Transverse colon (tissue), 4 donors: ENCODE measurements around the gene TRH. TPM values are rescaled to one million over a fixed set of nuclear protein-coding genes. Genes with fewer than 3 reads are reported as not detected.

Experiments
- DNase-seq: peaks from one replicate; pipeline ENCODE4 v3.0.0-alpha.2; 2019
- H3K27ac ChIP-seq, 4 donors: fragments of 200-600 bp; sonication (generic); 2 replicates each; pipeline ENCODE4 v1.5.1; 2016 to 2018; ENCODE audit warnings: inconsistent platforms in 4 of 4
- H3K27me3 ChIP-seq: fragments of 200-600 bp; sonication (generic); 2 replicates; pipeline ENCODE4 v1.5.1; 2017; ENCODE audit warnings: inconsistent platforms
- H3K36me3 ChIP-seq, 4 donors: fragments of 200-600 bp; sonication (generic); 2 replicates each; pipeline ENCODE4 v1.5.1; 2017 to 2019; ENCODE audit warnings: inconsistent platforms in 4 of 4
- H3K4me1 ChIP-seq, 4 donors: fragments of 200-600 bp; sonication (generic); 2 replicates each; pipeline ENCODE4 v1.5.1; 2017 to 2020; ENCODE audit warnings: inconsistent platforms in 4 of 4
- H3K4me3 ChIP-seq, 4 donors: fragments of 200-600 bp; sonication (generic); 1 replicate in 1 of 4; 2 replicates in 3 of 4; pipeline versions ENCODE4 v1.5.1 to v1.6.1; 2017 to 2019; ENCODE audit warnings: inconsistent platforms in 4 of 4
- H3K9me3 ChIP-seq, 2 donors: fragments of 200-600 bp; sonication (generic); 2 replicates each; pipeline ENCODE4 v1.5.1; 2017 to 2019; ENCODE audit warnings: inconsistent platforms in 2 of 2
- EP300 ChIP-seq: sonication (generic); formaldehyde crosslinking; IDR thresholded peaks from one replicate; pipeline ENCODE4 v1.6.1; 2017; ENCODE audit warnings: antibody characterized with exemption, low read depth
- POLR2A ChIP-seq: fragments of 450-650 bp; IDR thresholded peaks from one replicate; pipeline ENCODE4 v1.6.1; 2016; ENCODE audit warnings: antibody characterized with exemption, mild to moderate bottlenecking, moderate library complexity
- POLR2AphosphoS5 ChIP-seq, 3 donors: sonication (generic); formaldehyde crosslinking; IDR thresholded peaks; one replicate each; pipeline ENCODE4 v1.6.1; 2016; ENCODE audit warnings: antibody characterized with exemption in 3 of 3
- WGBS, 2 donors: methylation state at CpG; one replicate each; pipeline ENCODE4 v1.1.5; 2018; ENCODE audit warnings: low coverage in 1 of 2; 5-methylcytosine and 5-hydroxymethylcytosine counted together
- in situ Hi-C, 4 donors: fragments of 200-750 bp; cut with MboI; loops; one replicate each; pipeline versions ENCODE4 v1.15.0 to v1.15.1; 2017; ENCODE audit warnings: low sequenced_read_pairs in 3 of 4, low pct_ligation_motif_present in 1 of 4, low pct_unique_long_range_greater_than_20kb in 1 of 4
- intact Hi-C: fragments of 100-400 bp; cut with DNase I; formaldehyde crosslinking; loops from one replicate; pipeline ENCODE4 v1.15.1; 2023; ENCODE audit warnings: low total_unique reads
- total RNA-seq, 4 donors: library from RNA; depleted of rRNA; stranded (reverse); fragments of >200 nt; gene quantifications; one replicate each; pipeline ENCODE4 v1.1.0, GENCODE V29; 2016
- TF ChIP-seq, protein P1 (sequence below), 5 experiments: fragments of 200-600 bp in 3 of 5; fragments of 450-650 bp in 2 of 5; sonication (generic) in 3 of 5; IDR thresholded peaks; 1 replicate in 2 of 5; 2 replicates in 3 of 5; pipeline ENCODE4 v1.5.1; 2016 to 2017; ENCODE audit warnings: antibody characterized with exemption in 5 of 5, inconsistent platforms in 3 of 5, mild to moderate bottlenecking in 2 of 5, moderate library complexity in 1 of 5

Gene TRH
- total RNA-seq, 4 donors from 2014 or later, result not detected

GRCh38 chr3:129971351-129972052, 3.0 kb upstream of the TRH start:
- in situ Hi-C loops (no loop called here), intact Hi-C loops (no loop called here)
- 51 to 54% methylated on average over 2 to 8 of the region's 8 CpGs for WGBS, 2 donors
- no peak overlapping the region for H3K4me3 ChIP-seq
- TF ChIP-seq, protein P1, sequence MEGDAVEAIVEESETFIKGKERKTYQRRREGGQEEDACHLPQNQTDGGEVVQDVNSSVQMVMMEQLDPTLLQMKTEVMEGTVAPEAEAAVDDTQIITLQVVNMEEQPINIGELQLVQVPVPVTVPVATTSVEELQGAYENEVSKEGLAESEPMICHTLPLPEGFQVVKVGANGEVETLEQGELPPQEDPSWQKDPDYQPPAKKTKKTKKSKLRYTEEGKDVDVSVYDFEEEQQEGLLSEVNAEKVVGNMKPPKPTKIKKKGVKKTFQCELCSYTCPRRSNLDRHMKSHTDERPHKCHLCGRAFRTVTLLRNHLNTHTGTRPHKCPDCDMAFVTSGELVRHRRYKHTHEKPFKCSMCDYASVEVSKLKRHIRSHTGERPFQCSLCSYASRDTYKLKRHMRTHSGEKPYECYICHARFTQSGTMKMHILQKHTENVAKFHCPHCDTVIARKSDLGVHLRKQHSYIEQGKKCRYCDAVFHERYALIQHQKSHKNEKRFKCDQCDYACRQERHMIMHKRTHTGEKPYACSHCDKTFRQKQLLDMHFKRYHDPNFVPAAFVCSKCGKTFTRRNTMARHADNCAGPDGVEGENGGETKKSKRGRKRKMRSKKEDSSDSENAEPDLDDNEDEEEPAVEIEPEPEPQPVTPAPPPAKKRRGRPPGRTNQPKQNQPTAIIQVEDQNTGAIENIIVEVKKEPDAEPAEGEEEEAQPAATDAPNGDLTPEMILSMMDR (IDR thresholded peaks at IDR 0.05), result no peak
- TF ChIP-seq EP300 (no peak), POLR2A (no peak), POLR2AphosphoS5 (IDR thresholded peaks at IDR 0.05) (no peak)
- DNase-seq, result no peak
- H3K36me3 ChIP-seq, result no peaks in the 10 kb centered on the region
- peaks cover 3 to 16% (median 15%) of the 10 kb centered on the region in 4 donors for H3K4me1 ChIP-seq
- H3K27me3 ChIP-seq, result peaks cover 38% of the 10 kb centered on the region
- H3K9me3 ChIP-seq, result no peaks in the 10 kb centered on the region
- H3K27ac ChIP-seq, result no peak overlapping the region

- intact Hi-C loops, result no loop called here
- WGBS, 2 donors, result 57 to 85% methylated on average over 1 to 2 of the region's 2 CpGs
- H3K36me3 ChIP-seq, result no peaks in the 10 kb centered on the region
- no peaks in the 10 kb centered on the region for H3K9me3 ChIP-seq
- H3K4me3 ChIP-seq, result no peak overlapping the region
- H3K27ac ChIP-seq, result no peak overlapping the region
- DNase-seq, result no peak
- H3K4me1 ChIP-seq, result peaks cover 3 to 16% (median 15%) of the 10 kb centered on the region in 4 donors
- in situ Hi-C loops, result no loop called here
- H3K27me3 ChIP-seq, result peaks cover 46% of the 10 kb centered on the region
- TF ChIP-seq POLR2A (no peak), POLR2AphosphoS5 (IDR thresholded peaks at IDR 0.05) (no peak)
- TF ChIP-seq, protein P1 (IDR thresholded peaks at IDR 0.05), result no peak
Measured at GRCh38 chr3:129972301-129972700, 2.2 kb upstream of the TRH start.

- no peak overlapping the region for H3K27ac ChIP-seq
- DNase-seq, result no peak
- intact Hi-C loops (loop anchor here (1.0 kb wide), 1 partner anchor 36 kb away; no protein-coding TSS in a partner anchor), in situ Hi-C loops (no loop called here)
- no peaks in the 10 kb centered on the region for H3K9me3 ChIP-seq
- H3K4me3 ChIP-seq, result peak overlapping the region in 1 of 4 donors; percentile 34
- peaks cover 3 to 16% (median 15%) of the 10 kb centered on the region in 4 donors for H3K4me1 ChIP-seq
- H3K27me3 ChIP-seq, result peaks cover 63% of the 10 kb centered on the region
- H3K36me3 ChIP-seq, result no peaks in the 10 kb centered on the region
- WGBS, 2 donors, result 50 to 52% methylated on average over 13 to 39 of the region's 39 CpGs
- no peak for TF ChIP-seq EP300
Measured at GRCh38 chr3:129973853-129974563, 512 bp upstream of the TRH start.

GRCh38 chr3:129974833-129975704, 549 bp downstream of the TRH start:
- no peak overlapping the region for H3K27ac ChIP-seq
- H3K27me3 ChIP-seq, result peaks cover 68% of the 10 kb centered on the region
- intact Hi-C loops (no loop called here), in situ Hi-C loops (no loop called here)
- H3K4me1 ChIP-seq, result peaks cover 3 to 16% (median 15%) of the 10 kb centered on the region in 4 donors
- H3K36me3 ChIP-seq, result no peaks in the 10 kb centered on the region
- peak overlapping the region in 2 of 4 donors; percentile 14 to 34 for H3K4me3 ChIP-seq
- 13% methylated on average over 69 of the region's 71 CpGs; no CpG with 5 or more reads in 1 of the 2 donors for WGBS, 2 donors
- DNase-seq, result peak; percentile 10
- no peaks in the 10 kb centered on the region for H3K9me3 ChIP-seq
- TF ChIP-seq, protein P1 (IDR thresholded peaks at IDR 0.05), result no peak
- TF ChIP-seq POLR2AphosphoS5 (IDR thresholded peaks at IDR 0.05) (no peak), EP300 (no peak), POLR2A (no peak)
